ENCODE measurements around the gene PTPRQ.

The PTPRQ gene

GRCh38 chr12:80498059-80498728 lies 54.2 kb downstream of the PTPRQ start:
- Histone ChIP-seq H3K27ac (ENCODE audit: extremely low read depth, low read depth, low read length) (no peak overlapping the region), H3K36me3 (ENCODE audit: control insufficient read depth in 2 of 2, insufficient read depth in 1 of 2, low read length in 2 of 2) (no peaks in the 10 kb centered on the region), H3K4me3 (ENCODE audit: low read depth, low read length) (no peak overlapping the region), H3K9me3 (ENCODE audit: control insufficient read depth, insufficient read depth, low read depth, low read length) (no peaks in the 10 kb centered on the region), H3K4me1 (ENCODE audit: control insufficient read depth, insufficient read depth, low read length) (no peaks in the 10 kb centered on the region)
- TF ChIP-seq YY1 (tag by site-specific recombination; IDR thresholded peaks at IDR 0.05) (no peak), ZNF114 (tag by site-specific recombination; IDR thresholded peaks at IDR 0.05) (no peak), RBAK (tag by site-specific recombination; IDR thresholded peaks at IDR 0.05) (no peak), SCRT1 (tag by site-specific recombination; IDR thresholded peaks at IDR 0.05; ENCODE audit: borderline replicate concordance) (no peak), KLF7 (tag by site-specific recombination; IDR thresholded peaks at IDR 0.05; ENCODE audit: borderline replicate concordance) (no peak), ZNF146 (tag by site-specific recombination; IDR thresholded peaks at IDR 0.05) (no peak), WT1 (tag by site-specific recombination; IDR thresholded peaks at IDR 0.05) (no peak), ZBTB11 (tag by site-specific recombination; conservative IDR thresholded peaks at IDR 0.05; ENCODE audit: low read depth) (no peak), MEIS1 (CRISPR knock-in tag; IDR thresholded peaks at IDR 0.05; ENCODE audit: borderline replicate concordance) (no peak), PBX3 (CRISPR knock-in tag; IDR thresholded peaks at IDR 0.05) (no peak), TSHZ1 (tag by site-specific recombination; IDR thresholded peaks at IDR 0.05; ENCODE audit: borderline replicate concordance) (no peak)
- CTCF ChIA-PET: no interaction called here
- POLR2A ChIA-PET: no interaction called here

GRCh38 chr12:80504389-80505163 lies 60.5 kb downstream of the PTPRQ start:
- CTCF ChIA-PET: no interaction called here
- no peaks in the 10 kb centered on the region for H3K9me3 ChIP-seq (ENCODE audit: control insufficient read depth, insufficient read depth, low read depth, low read length)
- POLR2A ChIA-PET: no interaction called here
- H3K27ac ChIP-seq (ENCODE audit: extremely low read depth, low read depth, low read length): no peak overlapping the region
- H3K4me1 ChIP-seq (ENCODE audit: control insufficient read depth, insufficient read depth, low read length): no peaks in the 10 kb centered on the region
- TF ChIP-seq ZNF510 (tag by site-specific recombination; IDR thresholded peaks at IDR 0.05; ENCODE audit: insufficient replicate concordance): no peak
- no peak for TF ChIP-seq ZNF660 (tag by site-specific recombination; IDR thresholded peaks at IDR 0.05)
- TF ChIP-seq ZNF18 (tag by site-specific recombination; IDR thresholded peaks at IDR 0.05): no peak
- no peak for TF ChIP-seq ZBTB48 (tag by site-specific recombination; IDR thresholded peaks at IDR 0.05)
- no peak for TF ChIP-seq BCL6B (tag by site-specific recombination; IDR thresholded peaks at IDR 0.05)
- no peak for TF ChIP-seq ZNF423 (tag by site-specific recombination; IDR thresholded peaks at IDR 0.05)
- TF ChIP-seq YY2 (tag by site-specific recombination; IDR thresholded peaks at IDR 0.05): no peak
- no peak overlapping the region for H3K4me3 ChIP-seq (ENCODE audit: low read depth, low read length)
- no peaks in the 10 kb centered on the region for H3K36me3 ChIP-seq (ENCODE audit: control insufficient read depth in 2 of 2, insufficient read depth in 1 of 2, low read length in 2 of 2)

All from HEK293 (cell line).